Thyroid gland (tissue), 4 donors: ENCODE measurements around the gene SULT1A2. TPM values are rescaled to one million over a fixed set of nuclear protein-coding genes. Genes with fewer than 3 reads are reported as not detected.

ENCODE experiments used
- DNase-seq, 2 donors: peaks; one replicate each; pipeline ENCODE4 v3.0.0-alpha.2; 2019
- H3K27ac ChIP-seq, 3 donors: fragments of 200-600 bp; sonication (generic); 1 replicate in 2 of 3; 2 replicates in 1 of 3; pipeline ENCODE4 v1.5.1; 2016 to 2019; ENCODE audit warnings: mild to moderate bottlenecking in 1 of 3, moderate library complexity in 1 of 3
- H3K27me3 ChIP-seq: fragments of 200-600 bp; sonication (generic); one replicate; pipeline ENCODE4 v1.5.1; 2019
- H3K36me3 ChIP-seq, 2 donors: fragments of 200-600 bp; sonication (generic); one replicate each; pipeline ENCODE4 v1.5.1; 2016 to 2019
- H3K4me1 ChIP-seq, 2 donors: fragments of 200-600 bp; sonication (generic); one replicate each; pipeline ENCODE4 v1.5.1; 2017 to 2019
- H3K4me3 ChIP-seq, 3 donors: fragments of 200-600 bp; sonication (generic); replicated peaks in 1 of 3; 1 replicate in 2 of 3; 2 replicates in 1 of 3; pipeline ENCODE4 v1.5.1; 2016; ENCODE audit warnings: mild to moderate bottlenecking in 1 of 3
- H3K9me3 ChIP-seq: fragments of 200-600 bp; sonication (generic); one replicate; pipeline ENCODE4 v1.5.1; 2017
- CTCF ChIP-seq, 6 experiments: fragments of 200-600 bp in 3 of 6; fragments of 450-650 bp in 3 of 6; sonication (generic) in 3 of 6; IDR thresholded peaks; one replicate each; pipeline ENCODE4 v1.5.1; 2016 to 2019; ENCODE audit warnings: antibody characterized with exemption in 6 of 6, mild to moderate bottlenecking in 2 of 6, inconsistent platforms in 1 of 6, moderate library complexity in 1 of 6
- POLR2A ChIP-seq, 2 donors: fragments of 450-650 bp; IDR thresholded peaks; one replicate each; pipeline ENCODE4 v1.6.1; 2017; ENCODE audit warnings: antibody characterized with exemption in 2 of 2, mild to moderate bottlenecking in 2 of 2, moderate library complexity in 1 of 2
- WGBS, 2 donors: methylation state at CpG; one replicate each; pipeline ENCODE4 v1.1.5; 2017; 5-methylcytosine and 5-hydroxymethylcytosine counted together
- intact Hi-C: fragments of 100-400 bp; cut with DNase I; formaldehyde crosslinking; loops from one replicate; pipeline ENCODE4 v1.15.1; 2023
- total RNA-seq, 4 donors: library from RNA; depleted of rRNA; stranded (reverse); fragments of >200 nt; gene quantifications; one replicate each; pipeline ENCODE4 v1.2.3, GENCODE V29; 2016

Gene SULT1A2
- total RNA-seq, 4 donors from 2014 or later = 3.6 to 35.9 (median 20.9) TPM

GRCh38 chr16:28562199-28562598 is 34.7 kb downstream of the SULT1A2 start:
- Histone ChIP-seq H3K9me3 (no peaks in the 10 kb centered on the region), H3K27me3 (no peaks in the 10 kb centered on the region), H3K36me3 (peaks cover 0 to 4% of the 10 kb centered on the region in 2 donors), H3K4me1 (peaks cover 11 to 12% of the 10 kb centered on the region in 2 donors), H3K4me3 (no peak overlapping the region), H3K27ac (peak overlapping the region; percentile 20 to 49 (median 28))
- TF ChIP-seq CTCF (IDR thresholded peaks at IDR 0.05) (no peak), POLR2A (IDR thresholded peaks at IDR 0.05) (no peak)
- intact Hi-C loops = no loop called here
- 91 to 96% methylated on average over 4 of the region's 4 CpGs for WGBS, 2 donors
- no peak for DNase-seq

- H3K27ac ChIP-seq = peak overlapping the region; percentile 20 to 49 (median 28)
- TF ChIP-seq POLR2A (IDR thresholded peaks at IDR 0.05) (no peak), CTCF (IDR thresholded peaks at IDR 0.05) (no peak)
- H3K4me1 ChIP-seq = peaks cover 11 to 12% of the 10 kb centered on the region in 2 donors
- intact Hi-C loops = no loop called here
- no peaks in the 10 kb centered on the region for H3K27me3 ChIP-seq
- H3K4me3 ChIP-seq = no peak overlapping the region
- 52 to 56% methylated on average over 7 of the region's 7 CpGs for WGBS, 2 donors
- peak in 1 of 2 donors; percentile 9 for DNase-seq
- H3K36me3 ChIP-seq = peaks cover 0 to 4% of the 10 kb centered on the region in 2 donors
- no peaks in the 10 kb centered on the region for H3K9me3 ChIP-seq
Observed at GRCh38 chr16:28561557-28562187, 35.2 kb downstream of the SULT1A2 start.

- WGBS, 2 donors = 89 to 92% methylated on average over 3 of the region's 3 CpGs
- H3K27me3 ChIP-seq = no peaks in the 10 kb centered on the region
- H3K4me1 ChIP-seq = peaks cover 21% of the 10 kb centered on the region in 2 donors
- H3K27ac ChIP-seq = no peak overlapping the region
- TF ChIP-seq POLR2A (IDR thresholded peaks at IDR 0.05) (no peak), CTCF (IDR thresholded peaks at IDR 0.05) (no peak)
- DNase-seq = no peak
- intact Hi-C loops = no loop called here
- no peak overlapping the region for H3K4me3 ChIP-seq
- H3K9me3 ChIP-seq = no peaks in the 10 kb centered on the region
- H3K36me3 ChIP-seq = peaks cover 0 to 4% of the 10 kb centered on the region in 2 donors
Observed at GRCh38 chr16:28558456-28558855, 38.4 kb downstream of the SULT1A2 start.

- peaks cover 20 to 23% of the 10 kb centered on the region in 2 donors for H3K4me1 ChIP-seq
- H3K27ac ChIP-seq = no peak overlapping the region
- no peak for TF ChIP-seq CTCF (IDR thresholded peaks at IDR 0.05)
- H3K4me3 ChIP-seq = no peak overlapping the region
- H3K9me3 ChIP-seq = no peaks in the 10 kb centered on the region
- H3K27me3 ChIP-seq = no peaks in the 10 kb centered on the region
- WGBS, 2 donors = 87 to 92% methylated on average over 2 of the region's 2 CpGs
- H3K36me3 ChIP-seq = peaks cover 0 to 4% of the 10 kb centered on the region in 2 donors
- DNase-seq = no peak
- intact Hi-C loops = no loop called here
Observed at GRCh38 chr16:28556914-28557320, 39.9 kb downstream of the SULT1A2 start.

- Histone ChIP-seq H3K4me1 (peaks cover 13 to 14% of the 10 kb centered on the region in 2 donors), H3K27me3 (no peaks in the 10 kb centered on the region), H3K4me3 (no peak overlapping the region), H3K27ac (no peak overlapping the region), H3K36me3 (peaks cover 0 to 4% of the 10 kb centered on the region in 2 donors), H3K9me3 (no peaks in the 10 kb centered on the region)
- intact Hi-C loops = no loop called here
- TF ChIP-seq POLR2A (IDR thresholded peaks at IDR 0.05) (no peak), CTCF (IDR thresholded peaks at IDR 0.05) (no peak)
- WGBS, 2 donors = 79 to 94% methylated on average over 2 of the region's 2 CpGs
- no peak for DNase-seq
Observed at GRCh38 chr16:28555561-28555960, 41.3 kb downstream of the SULT1A2 start.
